ENCODE data around the gene EXD3. TPM values are rescaled to one million over a fixed set of nuclear protein-coding genes. Genes with fewer than 3 reads are reported as not detected.
A peak's percentile ranks its signal among the peaks of the same experiment; 100 is the strongest.

EXD3 gene
- total and polyA plus RNA-seq, 2 of the 13 experiments (the other 11 are each of a cell fraction or from before 2014, with no cell fraction given): 2.7 to 4.8 TPM

GRCh38 chr9:137446851-137447471 is 24.0 kb upstream of the EXD3 start (continued):
- TF ChIP-seq ZNF652 (CRISPR knock-in tag; IDR thresholded peaks at IDR 0.05; ENCODE audit: borderline replicate concordance, low read depth): no peak
- TF ChIP-seq ZBTB14 (CRISPR knock-in tag; IDR thresholded peaks at IDR 0.05): no peak
- TF ChIP-seq, protein P1, sequence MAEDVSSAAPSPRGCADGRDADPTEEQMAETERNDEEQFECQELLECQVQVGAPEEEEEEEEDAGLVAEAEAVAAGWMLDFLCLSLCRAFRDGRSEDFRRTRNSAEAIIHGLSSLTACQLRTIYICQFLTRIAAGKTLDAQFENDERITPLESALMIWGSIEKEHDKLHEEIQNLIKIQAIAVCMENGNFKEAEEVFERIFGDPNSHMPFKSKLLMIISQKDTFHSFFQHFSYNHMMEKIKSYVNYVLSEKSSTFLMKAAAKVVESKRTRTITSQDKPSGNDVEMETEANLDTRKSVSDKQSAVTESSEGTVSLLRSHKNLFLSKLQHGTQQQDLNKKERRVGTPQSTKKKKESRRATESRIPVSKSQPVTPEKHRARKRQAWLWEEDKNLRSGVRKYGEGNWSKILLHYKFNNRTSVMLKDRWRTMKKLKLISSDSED (CRISPR knock-in tag; IDR thresholded peaks at IDR 0.05): no peak
- TF ChIP-seq SIX1 (CRISPR knock-in tag; IDR thresholded peaks at IDR 0.05; ENCODE audit: borderline replicate concordance): no peak
- peak; percentile 67 for TF ChIP-seq AGO2 (optimal IDR thresholded peaks at IDR 0.05; ENCODE audit: low read depth, low read length)
- TF ChIP-seq, protein P2, sequence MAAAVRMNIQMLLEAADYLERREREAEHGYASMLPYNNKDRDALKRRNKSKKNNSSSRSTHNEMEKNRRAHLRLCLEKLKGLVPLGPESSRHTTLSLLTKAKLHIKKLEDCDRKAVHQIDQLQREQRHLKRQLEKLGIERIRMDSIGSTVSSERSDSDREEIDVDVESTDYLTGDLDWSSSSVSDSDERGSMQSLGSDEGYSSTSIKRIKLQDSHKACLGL (CRISPR knock-in tag; IDR thresholded peaks at IDR 0.05): no peak
- TF ChIP-seq ZNF562 (CRISPR knock-in tag; IDR thresholded peaks at IDR 0.05; ENCODE audit: borderline replicate concordance): no peak
- 0 out of 2 replicates have a peak, but pooled peaks have one; percentile 1 for TF ChIP-seq ZGPAT (CRISPR knock-in tag; IDR thresholded peaks at IDR 0.05)
- TF ChIP-seq RBM22 (optimal IDR thresholded peaks at IDR 0.05; ENCODE audit: low read length): peak; percentile 24
- TF ChIP-seq ZNF207 (IDR thresholded peaks at IDR 0.05; ENCODE audit: borderline replicate concordance): no peak
- TF ChIP-seq ZNF326 (CRISPR knock-in tag; IDR thresholded peaks at IDR 0.05; ENCODE audit: borderline replicate concordance): peak; percentile 78
- TF ChIP-seq ZNF768 (CRISPR knock-in tag; IDR thresholded peaks at IDR 0.05): no peak
- TF ChIP-seq PRDM10 (CRISPR knock-in tag; IDR thresholded peaks at IDR 0.05; ENCODE audit: low read depth): no peak
- no peak for TF ChIP-seq ASH2L (IDR thresholded peaks at IDR 0.05; ENCODE audit: insufficient read length, low read depth, low read length)
- TF ChIP-seq CBX5 (CRISPR knock-in tag; IDR thresholded peaks at IDR 0.05; ENCODE audit: borderline replicate concordance): no peak
- TF ChIP-seq ONECUT2 (CRISPR knock-in tag; IDR thresholded peaks at IDR 0.05): no peak
- TF ChIP-seq, protein P3, sequence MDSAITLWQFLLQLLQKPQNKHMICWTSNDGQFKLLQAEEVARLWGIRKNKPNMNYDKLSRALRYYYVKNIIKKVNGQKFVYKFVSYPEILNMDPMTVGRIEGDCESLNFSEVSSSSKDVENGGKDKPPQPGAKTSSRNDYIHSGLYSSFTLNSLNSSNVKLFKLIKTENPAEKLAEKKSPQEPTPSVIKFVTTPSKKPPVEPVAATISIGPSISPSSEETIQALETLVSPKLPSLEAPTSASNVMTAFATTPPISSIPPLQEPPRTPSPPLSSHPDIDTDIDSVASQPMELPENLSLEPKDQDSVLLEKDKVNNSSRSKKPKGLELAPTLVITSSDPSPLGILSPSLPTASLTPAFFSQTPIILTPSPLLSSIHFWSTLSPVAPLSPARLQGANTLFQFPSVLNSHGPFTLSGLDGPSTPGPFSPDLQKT (CRISPR knock-in tag; IDR thresholded peaks at IDR 0.05; ENCODE audit: borderline replicate concordance): no peak
- TF ChIP-seq, protein P4, sequence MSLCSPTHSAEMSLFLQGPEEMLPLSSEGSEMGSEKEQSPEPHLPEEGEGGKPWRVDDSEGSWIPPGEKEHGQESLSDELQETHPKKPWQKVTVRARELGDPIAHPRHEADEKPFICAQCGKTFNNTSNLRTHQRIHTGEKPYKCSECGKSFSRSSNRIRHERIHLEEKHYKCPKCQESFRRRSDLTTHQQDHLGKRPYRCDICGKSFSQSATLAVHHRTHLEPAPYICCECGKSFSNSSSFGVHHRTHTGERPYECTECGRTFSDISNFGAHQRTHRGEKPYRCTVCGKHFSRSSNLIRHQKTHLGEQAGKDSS (CRISPR knock-in tag; IDR thresholded peaks at IDR 0.05; ENCODE audit: borderline replicate concordance, low read depth): no peak
- TF ChIP-seq CENPT (CRISPR knock-in tag; IDR thresholded peaks at IDR 0.05; ENCODE audit: low read depth): no peak
